Karpas-422 (cell line): ENCODE data around the gene PRKCE. TPM values are rescaled to one million over a fixed set of nuclear protein-coding genes. Genes with fewer than 3 reads are reported as not detected.

ENCODE experiments used
- DNase-seq: peaks from one replicate; pipeline ENCODE4 v3.0.0-alpha.2; 2015
- H2AFZ ChIP-seq: fragments of 200-600 bp; sonication (generic); 2 replicates; pipeline ENCODE4 v1.6.1; 2014; ENCODE audit warnings: antibody characterized with exemption, low read length, mixed read lengths
- H3K27ac ChIP-seq: fragments of 200-600 bp; sonication (generic); 2 replicates; pipeline ENCODE4 v1.5.1; 2014; ENCODE audit warnings: mild to moderate bottlenecking, low read length, moderate library complexity
- H3K27me3 ChIP-seq: fragments of 200-600 bp; sonication (generic); 2 replicates; pipeline ENCODE4 v1.6.1; 2014; ENCODE audit warnings: low read length, mixed read lengths
- H3K36me3 ChIP-seq: fragments of 200-600 bp; sonication (generic); 2 replicates; pipeline ENCODE4 v1.6.1; 2014; ENCODE audit warnings: low read length, mixed read lengths; ENCODE audit not compliant: insufficient read depth
- H3K4me1 ChIP-seq: fragments of 200-600 bp; sonication (generic); 2 replicates; pipeline ENCODE4 v1.6.1; 2014; ENCODE audit warnings: mild to moderate bottlenecking, low read length, mixed read lengths
- H3K4me2 ChIP-seq: fragments of 200-600 bp; sonication (generic); 2 replicates; pipeline ENCODE4 v1.6.1; 2014; ENCODE audit warnings: low read length, low read depth, mild to moderate bottlenecking; ENCODE audit not compliant: poor library complexity, severe bottlenecking
- H3K4me3 ChIP-seq: fragments of 200-600 bp; sonication (generic); 2 replicates; pipeline ENCODE4 v1.5.1; 2014; ENCODE audit warnings: mild to moderate bottlenecking, antibody characterized with exemption, low read length, mixed read lengths
- H3K79me2 ChIP-seq: fragments of 200-600 bp; sonication (generic); 2 replicates; pipeline ENCODE4 v1.6.1; 2014; ENCODE audit warnings: mild to moderate bottlenecking, low read length, mixed read lengths
- H3K9ac ChIP-seq: fragments of 200-600 bp; sonication (generic); 2 replicates; pipeline ENCODE4 v1.6.0; 2014; ENCODE audit warnings: low read length
- H3K9me2 ChIP-seq: fragments of 200-600 bp; sonication (generic), shearing (Covaris generic); replicated peaks from 2 replicates; pipeline ENCODE4 v1.6.0; 2014; ENCODE audit warnings: mild to moderate bottlenecking, low read length, moderate library complexity; ENCODE audit not compliant: insufficient read depth
- H3K9me3 ChIP-seq: fragments of 300-700, 200-600 bp; sonication (generic); 2 replicates; pipeline ENCODE4 v1.6.1; 2014; ENCODE audit warnings: low read length, mixed read lengths
- H4K20me1 ChIP-seq: fragments of 200-600 bp; sonication (generic); 2 replicates; pipeline ENCODE4 v1.6.1; 2014; ENCODE audit warnings: mild to moderate bottlenecking, antibody characterized with exemption, low read length, low read depth; ENCODE audit not compliant: insufficient read depth
- total RNA-seq: library from RNA; depleted of rRNA; stranded (reverse); fragments of >200 nt; shearing (Covaris generic); gene quantifications from 2 replicates; pipeline ENCODE4 v1.2.3, GENCODE V29; 2014; ENCODE audit warnings: low replicate concordance

PRKCE gene
- total RNA-seq, 1 experiment from 2014 or later, result 61.8 TPM

GRCh38 chr2:45871025-45871424 lies 219.6 kb downstream of the PRKCE start:
- Histone ChIP-seq H3K9me3 (0 out of 2 replicates have a peak, but pooled peaks cover 8% of the 10 kb centered on the region), H3K9ac (no peak overlapping the region), H3K4me3 (no peak overlapping the region), H4K20me1 (no peaks in the 10 kb centered on the region), H3K27me3 (no peaks in the 10 kb centered on the region), H2AFZ (no peak overlapping the region), H3K79me2 (peaks cover 94% of the 10 kb centered on the region), H3K4me2 (no peak overlapping the region), H3K27ac (no peak overlapping the region), H3K36me3 (peaks cover 46% of the 10 kb centered on the region), H3K4me1 (peaks cover 10% of the 10 kb centered on the region), H3K9me2 (no peaks in the 10 kb centered on the region)
- DNase-seq, result no peak

DNA sequence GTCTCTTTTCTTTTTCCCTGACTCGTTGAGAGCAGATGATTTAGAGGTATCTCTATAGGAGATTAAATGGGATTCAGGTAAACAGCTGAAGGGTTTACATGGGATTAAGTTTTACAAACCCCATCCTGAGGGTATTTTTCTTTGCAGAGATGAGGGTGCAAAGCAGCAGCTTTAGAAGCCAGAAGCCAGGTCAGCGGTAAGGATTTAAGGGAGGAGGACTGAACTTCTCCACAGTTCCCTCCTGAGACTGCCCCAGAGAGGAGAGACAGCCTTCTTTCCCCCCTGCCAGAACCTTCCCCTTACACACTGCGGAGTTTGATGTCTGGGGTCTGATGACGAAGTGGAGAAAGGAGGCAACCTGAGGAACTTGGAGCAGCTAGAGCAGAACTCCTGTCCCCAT lies 220.1 kb downstream of the PRKCE start:
- H2AFZ ChIP-seq, result no peak overlapping the region

DNA sequence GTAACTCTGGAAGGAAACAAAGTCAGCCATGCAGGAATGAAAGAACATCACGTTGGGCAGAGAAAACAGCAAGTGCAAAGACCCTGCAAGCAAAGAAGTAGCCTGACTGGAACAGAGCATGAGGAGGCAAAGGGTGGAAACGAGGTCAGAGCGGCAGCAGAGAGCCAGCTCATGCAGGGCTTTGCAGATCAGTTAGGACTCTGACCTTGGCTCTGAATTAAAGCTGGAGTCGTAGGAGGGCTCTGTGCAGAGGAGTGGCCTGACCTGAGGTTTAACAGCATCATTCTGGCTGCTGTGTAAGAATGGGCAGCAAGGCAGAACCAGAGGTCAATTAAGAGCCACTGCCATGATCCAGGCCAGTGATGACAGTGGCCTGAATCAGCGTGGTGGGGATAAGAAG lies 220.7 kb downstream of the PRKCE start:
- Histone ChIP-seq H3K9ac (no peak overlapping the region), H3K9me2 (no peaks in the 10 kb centered on the region), H3K36me3 (peaks cover 57% of the 10 kb centered on the region), H3K79me2 (peaks cover 94% of the 10 kb centered on the region), H3K9me3 (0 out of 2 replicates have a peak, but pooled peaks cover 9% of the 10 kb centered on the region), H4K20me1 (no peaks in the 10 kb centered on the region), H3K4me2 (no peak overlapping the region), H3K27ac (no peak overlapping the region), H3K4me3 (no peak overlapping the region), H3K27me3 (no peaks in the 10 kb centered on the region), H3K4me1 (peaks cover 3% of the 10 kb centered on the region; the same call in 1 of the 2 replicates), H2AFZ (no peak overlapping the region)
- DNase-seq, result no peak

More for the DNA sequence above, 220.1 kb downstream of the PRKCE start:
- no peak overlapping the region for H3K4me2 ChIP-seq
- peaks cover 9% of the 10 kb centered on the region for H3K4me1 ChIP-seq
- H3K79me2 ChIP-seq, result peaks cover 94% of the 10 kb centered on the region
- no peaks in the 10 kb centered on the region for H3K9me2 ChIP-seq
- no peak for DNase-seq
- H3K36me3 ChIP-seq, result peaks cover 51% of the 10 kb centered on the region
- no peak overlapping the region for H3K9ac ChIP-seq
- no peaks in the 10 kb centered on the region for H4K20me1 ChIP-seq
- H3K27ac ChIP-seq, result no peak overlapping the region
- H3K4me3 ChIP-seq, result no peak overlapping the region
- H3K9me3 ChIP-seq, result 0 out of 2 replicates have a peak, but pooled peaks cover 9% of the 10 kb centered on the region
- H3K27me3 ChIP-seq, result no peaks in the 10 kb centered on the region

DNA sequence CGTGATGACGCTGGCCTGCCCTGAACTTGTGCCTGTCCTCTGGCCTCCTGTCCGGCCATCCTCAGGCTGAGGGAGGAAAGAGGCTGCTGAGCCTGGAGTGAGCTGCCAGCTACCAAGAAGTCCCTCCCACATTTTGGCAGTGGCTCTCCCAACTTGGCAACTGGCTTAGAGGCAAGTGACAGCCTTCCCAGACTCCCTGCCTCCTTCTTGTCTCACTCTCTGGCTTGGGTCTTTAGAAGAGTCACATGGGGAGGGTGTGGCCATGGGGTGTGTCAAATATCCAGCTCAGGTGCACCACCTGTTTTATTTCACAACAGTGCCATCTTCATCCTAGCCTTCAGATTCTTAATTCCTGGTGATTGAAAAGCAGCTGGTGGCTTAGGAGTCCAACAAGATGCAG lies 222.9 kb downstream of the PRKCE start:
- Histone ChIP-seq H3K4me3 (no peak overlapping the region), H3K27me3 (no peaks in the 10 kb centered on the region), H4K20me1 (no peaks in the 10 kb centered on the region), H3K9me2 (no peaks in the 10 kb centered on the region), H3K4me2 (no peak overlapping the region), H3K36me3 (peaks cover 74% of the 10 kb centered on the region), H3K4me1 (peaks cover 8% of the 10 kb centered on the region), H3K79me2 (peaks cover 97% of the 10 kb centered on the region), H2AFZ (no peak overlapping the region), H3K9me3 (0 out of 2 replicates have a peak, but pooled peaks cover 9% of the 10 kb centered on the region), H3K9ac (no peak overlapping the region), H3K27ac (no peak overlapping the region)
- DNase-seq, result no peak

DNA sequence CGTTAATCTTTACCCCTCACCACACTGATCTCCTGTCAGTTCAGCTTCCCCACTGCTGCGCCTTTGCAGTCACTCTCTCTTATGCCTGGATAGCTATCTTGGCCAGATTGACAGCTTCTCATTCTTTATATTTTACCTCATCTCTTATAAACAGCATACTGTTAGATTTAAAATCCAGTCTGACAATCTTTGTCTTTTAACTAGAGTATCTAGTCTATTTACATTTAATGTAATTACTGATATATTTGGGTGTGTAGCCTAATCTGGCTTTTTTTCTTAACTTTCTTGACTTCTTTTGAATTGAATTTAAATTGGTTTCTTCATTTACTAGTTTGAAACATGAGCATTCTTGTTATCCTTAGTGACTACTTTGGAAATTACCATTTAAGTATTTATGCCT lies 225.1 kb downstream of the PRKCE start:
- H3K9me2 ChIP-seq, result no peaks in the 10 kb centered on the region
- peaks cover 96% of the 10 kb centered on the region for H3K79me2 ChIP-seq
- H4K20me1 ChIP-seq, result no peaks in the 10 kb centered on the region
- no peak overlapping the region for H3K9ac ChIP-seq
- H3K4me2 ChIP-seq, result no peak overlapping the region
- 0 out of 2 replicates have a peak, but pooled peaks cover 9% of the 10 kb centered on the region for H3K9me3 ChIP-seq
- H3K36me3 ChIP-seq, result peaks cover 74% of the 10 kb centered on the region
- H3K4me1 ChIP-seq, result peaks cover 18% of the 10 kb centered on the region
- H3K4me3 ChIP-seq, result no peak overlapping the region
- H3K27ac ChIP-seq, result no peak overlapping the region
- H3K27me3 ChIP-seq, result no peaks in the 10 kb centered on the region
- DNase-seq, result no peak
- no peak overlapping the region for H2AFZ ChIP-seq

DNA sequence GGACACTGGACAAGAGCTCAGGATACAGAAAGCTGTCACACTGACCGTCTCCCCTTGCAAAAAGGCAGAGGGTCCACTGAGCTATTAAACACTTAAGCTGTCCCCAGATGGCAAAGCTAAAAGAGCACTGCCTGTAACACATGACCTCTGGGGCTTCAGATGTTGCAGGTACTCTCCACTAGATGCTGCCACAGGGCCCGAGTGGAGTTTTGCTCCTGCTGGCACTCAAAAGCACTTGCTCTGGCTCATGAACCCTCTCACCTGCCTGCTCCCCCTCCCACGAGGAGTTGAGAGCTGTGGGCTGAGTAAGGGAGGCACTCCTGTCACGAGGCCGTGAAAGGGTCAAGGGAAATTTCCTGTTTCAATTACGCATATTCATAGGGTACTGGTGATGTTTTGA lies 227.9 kb downstream of the PRKCE start:
- Histone ChIP-seq H3K4me3 (no peak overlapping the region), H3K27ac (no peak overlapping the region), H4K20me1 (no peaks in the 10 kb centered on the region), H3K36me3 (peaks cover 47% of the 10 kb centered on the region), H3K9me2 (no peaks in the 10 kb centered on the region), H3K4me2 (no peak overlapping the region), H3K9ac (no peak overlapping the region), H3K27me3 (no peaks in the 10 kb centered on the region), H3K79me2 (peaks cover 96% of the 10 kb centered on the region), H3K9me3 (0 out of 2 replicates have a peak, but pooled peaks cover 9% of the 10 kb centered on the region), H3K4me1 (peaks cover 42% of the 10 kb centered on the region), H2AFZ (no peak overlapping the region)
- peak; percentile 60 for DNase-seq

DNA sequence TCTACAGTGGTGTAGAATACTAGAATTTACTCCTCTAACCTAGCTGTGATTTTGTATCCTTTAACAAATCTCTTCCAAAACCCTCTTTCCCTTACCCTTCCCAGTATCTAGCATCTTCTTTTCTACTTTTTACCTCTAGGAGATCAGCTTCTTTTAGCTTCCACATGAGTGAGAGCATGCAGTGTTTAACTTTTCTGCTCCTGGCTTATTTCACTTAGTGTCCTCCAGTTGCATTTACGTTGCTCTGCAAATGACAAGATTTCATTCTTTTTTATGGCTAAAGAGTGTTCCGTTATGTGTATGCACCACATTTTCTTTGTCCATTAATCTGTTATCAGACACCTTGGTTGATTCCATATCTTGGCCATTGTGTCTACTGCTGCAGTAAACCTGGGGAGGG lies 228.5 kb downstream of the PRKCE start:
- Histone ChIP-seq H4K20me1 (no peaks in the 10 kb centered on the region), H3K4me3 (no peak overlapping the region), H3K79me2 (peaks cover 94% of the 10 kb centered on the region), H3K27me3 (no peaks in the 10 kb centered on the region), H3K27ac (peak overlapping the region; percentile 17; the same call in 1 of the 2 replicates), H2AFZ (no peak overlapping the region), H3K4me2 (no peak overlapping the region), H3K4me1 (peaks cover 47% of the 10 kb centered on the region), H3K36me3 (peaks cover 42% of the 10 kb centered on the region), H3K9me2 (no peaks in the 10 kb centered on the region), H3K9ac (no peak overlapping the region), H3K9me3 (0 out of 2 replicates have a peak, but pooled peaks cover 9% of the 10 kb centered on the region)
- no peak for DNase-seq

GRCh38 chr2:45881970-45882581 lies 230.6 kb downstream of the PRKCE start:
- Histone ChIP-seq H3K9me3 (no peaks in the 10 kb centered on the region), H3K4me2 (no peak overlapping the region), H3K27ac (no peak overlapping the region), H3K9me2 (no peaks in the 10 kb centered on the region), H3K79me2 (peaks cover 94% of the 10 kb centered on the region), H2AFZ (no peak overlapping the region), H3K36me3 (peaks cover 21% of the 10 kb centered on the region; the same call in 1 of the 2 replicates), H3K4me3 (no peak overlapping the region), H3K27me3 (no peaks in the 10 kb centered on the region), H4K20me1 (no peaks in the 10 kb centered on the region), H3K9ac (no peak overlapping the region), H3K4me1 (peaks cover 69% of the 10 kb centered on the region)
- no peak for DNase-seq
